GM12874 (cell line): Measurements from ENCODE around the gene ASPDH.

Experiments used
- TF ChIP-seq, protein P1 (sequence below): IDR thresholded peaks from 2 replicates; pipeline ENCODE4 v1.5.1; 2011; ENCODE audit warnings: low read depth, mild to moderate bottlenecking, control low read depth, low read length, moderate library complexity; ENCODE audit not compliant: insufficient read depth

ASPDH gene

DNA sequence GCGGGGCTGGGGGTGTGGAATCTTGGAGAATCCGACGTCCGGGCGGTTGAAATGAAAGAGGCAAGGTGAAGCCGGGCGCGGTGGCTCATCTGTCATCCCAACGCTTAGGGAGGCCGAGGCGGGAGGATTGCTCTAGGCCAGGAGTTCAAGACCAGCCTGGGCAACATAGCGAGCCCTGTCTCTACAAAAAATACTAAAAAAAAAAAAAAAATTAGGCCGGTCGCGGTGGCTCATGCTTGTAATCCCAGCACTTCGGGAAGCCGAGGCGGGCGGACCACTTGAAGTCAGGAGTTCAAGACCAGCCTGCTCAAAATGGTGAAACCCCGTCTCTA, 36.8 kb downstream of the ASPDH start:
- TF ChIP-seq, protein P1, sequence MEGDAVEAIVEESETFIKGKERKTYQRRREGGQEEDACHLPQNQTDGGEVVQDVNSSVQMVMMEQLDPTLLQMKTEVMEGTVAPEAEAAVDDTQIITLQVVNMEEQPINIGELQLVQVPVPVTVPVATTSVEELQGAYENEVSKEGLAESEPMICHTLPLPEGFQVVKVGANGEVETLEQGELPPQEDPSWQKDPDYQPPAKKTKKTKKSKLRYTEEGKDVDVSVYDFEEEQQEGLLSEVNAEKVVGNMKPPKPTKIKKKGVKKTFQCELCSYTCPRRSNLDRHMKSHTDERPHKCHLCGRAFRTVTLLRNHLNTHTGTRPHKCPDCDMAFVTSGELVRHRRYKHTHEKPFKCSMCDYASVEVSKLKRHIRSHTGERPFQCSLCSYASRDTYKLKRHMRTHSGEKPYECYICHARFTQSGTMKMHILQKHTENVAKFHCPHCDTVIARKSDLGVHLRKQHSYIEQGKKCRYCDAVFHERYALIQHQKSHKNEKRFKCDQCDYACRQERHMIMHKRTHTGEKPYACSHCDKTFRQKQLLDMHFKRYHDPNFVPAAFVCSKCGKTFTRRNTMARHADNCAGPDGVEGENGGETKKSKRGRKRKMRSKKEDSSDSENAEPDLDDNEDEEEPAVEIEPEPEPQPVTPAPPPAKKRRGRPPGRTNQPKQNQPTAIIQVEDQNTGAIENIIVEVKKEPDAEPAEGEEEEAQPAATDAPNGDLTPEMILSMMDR = no peak

DNA sequence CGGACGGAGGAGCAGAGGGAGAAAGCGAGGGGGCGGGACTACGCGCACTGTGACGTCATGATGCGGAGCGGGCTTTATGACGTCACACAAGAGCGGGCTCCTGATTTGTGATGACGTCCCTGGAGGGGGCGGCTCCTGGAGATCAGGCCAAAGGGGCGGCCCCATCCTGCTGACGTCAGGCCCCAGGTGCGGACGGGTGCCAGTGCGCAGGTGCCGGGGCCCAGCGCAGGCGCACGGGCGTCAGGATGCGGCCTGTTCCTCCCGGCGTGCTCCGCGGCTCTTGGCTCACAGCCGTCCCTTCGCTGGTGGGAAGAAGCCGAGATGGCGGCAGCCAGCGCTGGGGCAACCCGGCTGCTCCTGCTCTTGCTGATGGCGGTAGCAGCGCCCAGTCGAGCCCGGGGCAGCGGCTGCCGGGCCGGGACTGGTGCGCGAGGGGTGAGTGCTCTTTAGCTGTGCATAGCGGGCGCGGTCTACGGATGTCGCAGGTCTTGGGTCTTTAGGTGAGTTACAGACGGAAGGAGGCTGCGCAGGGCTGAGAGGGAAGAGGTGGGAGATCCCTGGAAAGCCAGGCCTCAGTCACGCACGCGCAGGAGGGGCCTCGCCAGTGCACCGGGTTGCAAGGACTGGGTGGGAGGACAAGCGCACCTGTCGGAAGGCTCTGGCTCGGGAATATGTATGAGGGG, 37.3 kb downstream of the ASPDH start, which contains the start of the genes EMC10 and GARIN5A:
Gene EMC10 (plus strand): TSS at position 284 of the 683 bp plus-strand sequence. CDS start 38 bp downstream, at position 322.
Gene GARIN5A (minus strand): TSS at position 625 of the 683 bp plus-strand sequence. CDS start 460 bp downstream, at position 165.
- TF ChIP-seq, protein P1 = no peak

DNA sequence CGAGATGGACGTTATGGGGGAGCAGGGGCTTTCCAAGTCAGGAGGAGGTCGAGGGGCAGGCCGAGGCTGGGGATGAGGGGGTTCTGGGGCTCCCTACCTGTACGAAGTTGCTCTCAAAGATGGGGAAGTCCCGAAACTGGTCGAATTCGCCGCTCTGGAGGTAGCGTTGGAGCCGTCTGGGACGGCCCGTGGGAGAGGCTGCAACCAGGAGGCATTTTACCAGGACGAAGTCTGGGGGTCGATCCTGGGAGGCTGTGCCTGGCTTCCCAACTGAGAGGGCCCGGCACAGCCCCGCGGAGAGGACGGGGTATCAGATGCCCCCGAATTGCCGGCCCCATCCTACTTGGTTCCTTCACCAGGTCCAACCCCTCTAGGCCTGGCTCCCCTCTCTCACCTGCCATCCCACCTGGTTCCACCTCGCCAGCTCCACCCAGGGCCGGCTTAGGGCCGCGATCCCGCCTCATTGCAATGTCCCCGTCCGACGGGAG, 37.9 kb downstream of the ASPDH start:
- TF ChIP-seq, protein P1 = no peak

DNA sequence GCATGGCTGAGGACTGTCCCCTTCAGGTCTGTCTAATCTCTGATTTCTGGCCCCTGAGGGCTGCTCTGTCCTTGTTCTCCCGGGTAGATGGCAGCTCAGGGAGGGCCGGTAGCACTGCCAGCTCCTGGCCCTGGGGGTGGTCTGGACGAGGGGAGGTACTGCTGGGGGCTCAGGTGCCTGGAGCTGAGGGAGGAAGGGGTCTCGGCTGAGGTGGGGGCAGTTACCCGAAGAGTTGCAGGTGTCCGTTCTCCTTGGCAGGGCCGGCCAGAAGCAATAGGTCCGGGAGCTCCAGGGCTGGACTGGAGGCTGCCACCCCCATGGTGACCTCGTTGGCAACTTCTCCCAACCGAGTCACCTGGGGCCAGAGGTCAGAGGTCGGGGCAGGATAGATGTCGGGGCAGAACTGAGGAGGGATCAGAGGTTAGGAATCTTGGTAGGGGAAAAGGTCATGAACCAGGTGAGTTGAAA, 38.6 kb downstream of the ASPDH start:
- TF ChIP-seq, protein P1 = no peak

DNA sequence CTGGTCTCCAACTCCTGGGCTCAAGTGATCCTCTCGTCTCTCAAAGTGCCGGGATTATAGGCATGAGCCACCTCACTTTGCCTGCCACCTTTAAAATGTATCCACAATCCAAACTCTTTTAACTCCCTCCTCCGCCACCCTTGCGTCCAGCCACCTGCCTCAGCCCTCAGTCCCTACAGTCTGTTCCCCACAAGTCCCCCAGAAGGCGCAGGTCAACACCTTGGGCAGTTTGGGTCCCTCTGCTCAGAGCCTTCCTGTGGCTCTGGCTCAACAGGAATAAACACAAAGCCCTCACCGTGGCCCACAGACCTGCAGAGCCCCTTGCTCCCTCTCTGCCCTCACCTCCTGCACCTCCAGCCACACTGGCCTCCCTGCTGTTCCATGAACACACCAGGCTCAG, 44.9 kb downstream of the ASPDH start:
- TF ChIP-seq, protein P1 = no peak

DNA sequence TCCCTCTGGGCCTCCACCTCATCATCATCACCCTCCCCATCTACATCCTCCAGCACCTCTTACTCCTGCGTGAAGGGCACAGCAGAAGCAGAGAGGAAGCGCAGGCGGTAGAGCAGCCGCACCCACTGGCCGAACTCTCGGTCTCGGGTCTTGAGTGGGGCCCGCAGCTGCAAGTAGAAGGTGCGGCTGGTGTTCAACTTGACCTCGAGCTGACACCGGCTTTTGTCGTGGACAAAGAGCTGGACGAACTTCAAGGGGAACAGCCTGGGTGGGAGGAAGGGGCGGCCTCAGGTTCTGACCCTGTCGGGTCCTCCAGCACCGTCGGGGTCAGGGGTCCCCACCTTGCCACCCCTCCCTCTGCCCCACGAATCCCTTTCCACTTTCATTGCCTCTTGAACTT, 46.1 kb downstream of the ASPDH start:
- TF ChIP-seq, protein P1 = no peak

DNA sequence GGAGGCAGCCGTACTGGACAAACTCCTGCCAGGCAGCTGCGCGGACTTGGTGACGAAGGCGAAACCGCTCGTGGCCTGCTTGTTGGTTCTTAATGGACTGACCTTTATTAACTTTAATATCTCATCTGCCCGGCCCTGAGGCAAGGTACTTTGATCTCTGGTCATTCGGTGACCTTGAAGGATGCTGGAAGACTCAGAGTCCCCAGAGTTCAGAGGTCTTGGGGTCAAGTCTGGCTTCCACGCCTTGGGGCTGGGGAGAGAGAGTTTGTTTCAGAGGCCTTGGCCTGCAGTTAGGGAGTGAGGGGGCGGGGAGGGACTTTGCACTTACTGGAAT, 47.0 kb downstream of the ASPDH start:
- TF ChIP-seq, protein P1 = no peak
